ENCODE data around the gene ATP5IF1. TPM values are rescaled to one million over a fixed set of nuclear protein-coding genes. Genes with fewer than 3 reads are reported as not detected.

ATP5IF1 gene
- total RNA-seq, 1 donor from 2014 or later: 130 TPM

DNA sequence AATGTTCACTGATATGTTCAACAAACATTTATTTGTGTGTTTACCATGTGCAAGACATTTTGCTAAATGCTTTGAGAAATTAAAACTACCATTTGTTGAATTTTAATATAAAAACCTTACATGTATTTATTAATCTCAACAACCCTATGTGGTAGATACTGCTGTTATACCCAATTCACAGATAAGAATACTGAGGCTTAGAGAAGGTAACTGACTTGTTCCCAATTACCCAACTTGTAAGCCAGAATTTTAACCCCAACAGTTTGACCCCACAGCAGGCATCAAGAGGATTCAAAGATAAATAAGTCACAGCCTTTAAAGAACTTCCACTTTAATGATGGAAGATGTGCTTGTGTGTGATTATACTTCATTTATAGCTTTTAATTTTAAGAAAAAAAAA is 6.8 kb upstream of the ATP5IF1 start:
- peaks cover 13% of the 10 kb centered on the region for H3K36me3 Mint-ChIP-seq (ENCODE audit: insufficient read depth)
- DNase-seq (ENCODE audit: low spot score, unreplicated experiment): no peak
- TF ChIP-seq, protein P1, sequence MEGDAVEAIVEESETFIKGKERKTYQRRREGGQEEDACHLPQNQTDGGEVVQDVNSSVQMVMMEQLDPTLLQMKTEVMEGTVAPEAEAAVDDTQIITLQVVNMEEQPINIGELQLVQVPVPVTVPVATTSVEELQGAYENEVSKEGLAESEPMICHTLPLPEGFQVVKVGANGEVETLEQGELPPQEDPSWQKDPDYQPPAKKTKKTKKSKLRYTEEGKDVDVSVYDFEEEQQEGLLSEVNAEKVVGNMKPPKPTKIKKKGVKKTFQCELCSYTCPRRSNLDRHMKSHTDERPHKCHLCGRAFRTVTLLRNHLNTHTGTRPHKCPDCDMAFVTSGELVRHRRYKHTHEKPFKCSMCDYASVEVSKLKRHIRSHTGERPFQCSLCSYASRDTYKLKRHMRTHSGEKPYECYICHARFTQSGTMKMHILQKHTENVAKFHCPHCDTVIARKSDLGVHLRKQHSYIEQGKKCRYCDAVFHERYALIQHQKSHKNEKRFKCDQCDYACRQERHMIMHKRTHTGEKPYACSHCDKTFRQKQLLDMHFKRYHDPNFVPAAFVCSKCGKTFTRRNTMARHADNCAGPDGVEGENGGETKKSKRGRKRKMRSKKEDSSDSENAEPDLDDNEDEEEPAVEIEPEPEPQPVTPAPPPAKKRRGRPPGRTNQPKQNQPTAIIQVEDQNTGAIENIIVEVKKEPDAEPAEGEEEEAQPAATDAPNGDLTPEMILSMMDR (IDR thresholded peaks at IDR 0.05; ENCODE audit: unreplicated experiment): no peak
- H3K9me3 Mint-ChIP-seq (ENCODE audit: low read depth): no peaks in the 10 kb centered on the region
- no peak overlapping the region for H3K27ac Mint-ChIP-seq
- H3K4me1 Mint-ChIP-seq (ENCODE audit: low read depth): peaks cover 10% of the 10 kb centered on the region
- no peak overlapping the region for H3K4me3 Mint-ChIP-seq (ENCODE audit: low read depth)
- no peaks in the 10 kb centered on the region for H3K27me3 Mint-ChIP-seq

DNA sequence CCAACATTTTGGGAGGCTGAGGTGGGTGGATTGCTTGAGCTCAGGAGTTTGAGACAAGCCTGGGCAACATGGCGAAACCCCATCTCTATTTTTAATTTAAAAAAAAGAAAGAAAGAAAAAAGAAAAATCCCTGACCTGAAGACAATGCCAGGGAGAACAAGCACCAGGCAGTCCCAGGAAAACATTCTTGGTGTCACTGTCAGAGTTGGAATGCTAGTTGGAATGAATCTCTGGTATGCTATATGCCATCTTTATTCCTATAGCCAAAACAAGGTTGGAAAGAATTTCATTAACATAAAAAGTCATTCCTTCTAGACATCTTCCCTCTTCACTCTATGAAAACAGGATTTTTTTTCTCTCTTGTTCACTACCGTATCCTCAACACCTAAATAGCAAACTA is 5.9 kb upstream of the ATP5IF1 start:
- Mint-ChIP-seq H3K9me3 (ENCODE audit: low read depth) (no peaks in the 10 kb centered on the region), H3K4me3 (ENCODE audit: low read depth) (no peak overlapping the region), H3K27ac (no peak overlapping the region), H3K4me1 (ENCODE audit: low read depth) (peaks cover 10% of the 10 kb centered on the region), H3K27me3 (no peaks in the 10 kb centered on the region), H3K36me3 (ENCODE audit: insufficient read depth) (peaks cover 13% of the 10 kb centered on the region)
- DNase-seq (ENCODE audit: low spot score, unreplicated experiment): no peak
- TF ChIP-seq, protein P1 (IDR thresholded peaks at IDR 0.05; ENCODE audit: unreplicated experiment): no peak

DNA sequence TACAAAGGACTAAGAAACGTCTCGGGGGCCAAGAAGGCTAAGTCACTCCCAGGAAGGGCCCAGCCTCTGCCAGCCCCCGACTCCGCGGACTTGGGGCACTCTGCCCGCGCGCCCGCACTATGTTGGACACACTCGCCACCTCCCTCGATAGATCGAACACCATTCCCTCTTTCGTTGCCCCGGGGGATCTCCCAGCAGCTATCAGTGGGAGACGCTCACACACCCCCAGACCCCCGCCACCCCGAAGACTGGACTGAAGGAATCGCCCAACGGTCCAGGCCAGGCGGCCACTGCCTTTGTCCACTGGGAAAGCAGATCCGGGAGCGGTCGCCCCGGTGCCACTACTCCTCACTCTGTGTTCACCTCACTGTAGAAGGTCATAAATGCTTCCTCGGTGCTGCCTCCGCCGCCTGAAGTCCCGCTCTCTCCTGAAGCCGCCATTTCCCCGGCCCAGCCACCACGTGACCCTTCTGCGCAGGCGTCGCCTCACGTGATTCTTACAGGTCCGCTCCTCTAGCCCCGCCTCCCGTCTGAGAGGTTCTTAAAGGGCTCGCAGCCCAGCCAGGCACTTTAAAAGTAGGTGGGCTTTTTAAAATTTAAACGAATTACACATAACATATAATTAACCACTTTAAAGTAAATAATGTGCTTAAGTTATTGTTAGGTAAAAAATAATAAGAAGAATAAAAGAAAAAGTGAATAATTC is 3.2 kb upstream of the ATP5IF1 start, which contains the start of gene DNAJC8:
Gene DNAJC8, minus strand, starts transcription at position 472 of the 706 bp plus-strand sequence. Its CDS starts 31 bp downstream, at position 441.
- Mint-ChIP-seq H3K27ac (peak within 1 kb of the TSS; percentile 98), H3K27me3 (no peaks in the 10 kb centered on the region), H3K4me1 (ENCODE audit: low read depth) (peaks cover 10% of the 10 kb centered on the region), H3K4me3 (ENCODE audit: low read depth) (peak within 1 kb of the TSS; percentile 98), H3K9me3 (ENCODE audit: low read depth) (no peaks in the 10 kb centered on the region), H3K36me3 (ENCODE audit: insufficient read depth) (peaks cover 6% of the 10 kb centered on the region)
- TF ChIP-seq, protein P1 (IDR thresholded peaks at IDR 0.05; ENCODE audit: unreplicated experiment): no peak
- peak; percentile 83 for DNase-seq (ENCODE audit: low spot score, unreplicated experiment)

DNA sequence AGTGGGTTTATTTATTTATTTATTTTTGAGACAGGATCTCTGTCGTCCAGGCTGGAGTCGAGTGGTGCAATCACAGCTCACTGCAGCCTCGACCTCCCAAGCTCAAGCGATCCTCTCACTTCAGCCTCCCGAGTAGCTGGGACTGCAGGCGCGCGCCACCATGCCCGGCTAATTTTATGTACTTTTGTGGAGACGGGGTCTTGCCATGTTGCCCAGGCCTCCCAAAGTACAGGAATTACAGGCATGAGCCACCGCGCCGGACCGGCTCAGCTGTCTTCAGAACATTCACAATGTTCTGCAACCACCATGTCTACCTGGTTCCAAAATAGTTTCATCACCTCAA is 2.7 kb upstream of the ATP5IF1 start:
- no peak overlapping the region for H3K27ac Mint-ChIP-seq
- DNase-seq (ENCODE audit: low spot score, unreplicated experiment): no peak
- H3K27me3 Mint-ChIP-seq: no peaks in the 10 kb centered on the region
- peaks cover 6% of the 10 kb centered on the region for H3K36me3 Mint-ChIP-seq (ENCODE audit: insufficient read depth)
- no peaks in the 10 kb centered on the region for H3K9me3 Mint-ChIP-seq (ENCODE audit: low read depth)
- TF ChIP-seq, protein P1 (IDR thresholded peaks at IDR 0.05; ENCODE audit: unreplicated experiment): no peak
- H3K4me3 Mint-ChIP-seq (ENCODE audit: low read depth): peak overlapping the region; percentile 98
- H3K4me1 Mint-ChIP-seq (ENCODE audit: low read depth): peaks cover 10% of the 10 kb centered on the region

DNA sequence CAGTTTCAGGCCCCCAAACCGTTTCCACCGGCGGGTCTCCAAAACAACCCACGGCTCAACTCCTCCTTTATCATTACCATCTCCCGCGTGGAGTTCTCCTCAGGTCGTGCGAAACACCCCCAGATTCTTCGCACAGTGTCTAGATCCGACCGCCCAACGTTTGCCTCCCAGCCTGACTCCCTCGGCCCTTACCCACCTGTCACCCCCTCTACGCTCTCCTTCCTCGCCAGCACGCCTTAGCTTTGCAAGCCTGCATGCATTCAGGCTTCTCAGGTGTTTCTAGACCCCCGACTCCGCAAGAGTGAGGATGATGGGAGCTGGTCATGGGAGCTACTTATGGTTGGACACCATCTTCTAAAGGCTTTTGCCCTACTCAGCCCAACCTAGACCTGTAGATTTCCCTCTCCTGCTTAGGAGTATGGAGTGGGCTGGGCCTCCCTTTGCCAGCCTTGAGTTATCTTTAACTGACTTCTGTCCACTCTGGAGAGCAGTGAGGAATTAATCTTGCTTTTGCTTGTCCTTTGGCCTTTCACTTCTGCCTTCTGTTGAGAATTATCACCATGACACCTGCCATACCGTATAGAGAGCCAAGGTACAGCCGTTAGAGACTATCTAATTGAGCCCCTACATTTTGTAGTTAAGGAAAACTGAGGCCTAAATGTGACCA is 865 bp downstream of the ATP5IF1 start:
- no peak overlapping the region for H3K4me3 Mint-ChIP-seq (ENCODE audit: low read depth)
- H3K4me1 Mint-ChIP-seq (ENCODE audit: low read depth): peaks cover 14% of the 10 kb centered on the region
- DNase-seq (ENCODE audit: low spot score, unreplicated experiment): no peak
- TF ChIP-seq, protein P1 (IDR thresholded peaks at IDR 0.05; ENCODE audit: unreplicated experiment): no peak
- no peak overlapping the region for H3K27ac Mint-ChIP-seq
- H3K9me3 Mint-ChIP-seq (ENCODE audit: low read depth): no peaks in the 10 kb centered on the region
- peaks cover 1% of the 10 kb centered on the region for H3K36me3 Mint-ChIP-seq (ENCODE audit: insufficient read depth)
- H3K27me3 Mint-ChIP-seq: no peaks in the 10 kb centered on the region

All from progenitor cell of endocrine pancreas (in vitro differentiated cells).